ENCODE measurements around the gene GHRL. TPM values are rescaled to one million over a fixed set of nuclear protein-coding genes. Genes with fewer than 3 reads are reported as not detected.

GHRL gene
- polyA plus RNA-seq (ENCODE audit: insufficient read length in 4 of 4): 1 to 10 TPM; 2.7 to 3.9 (median 3.3) TPM

DNA sequence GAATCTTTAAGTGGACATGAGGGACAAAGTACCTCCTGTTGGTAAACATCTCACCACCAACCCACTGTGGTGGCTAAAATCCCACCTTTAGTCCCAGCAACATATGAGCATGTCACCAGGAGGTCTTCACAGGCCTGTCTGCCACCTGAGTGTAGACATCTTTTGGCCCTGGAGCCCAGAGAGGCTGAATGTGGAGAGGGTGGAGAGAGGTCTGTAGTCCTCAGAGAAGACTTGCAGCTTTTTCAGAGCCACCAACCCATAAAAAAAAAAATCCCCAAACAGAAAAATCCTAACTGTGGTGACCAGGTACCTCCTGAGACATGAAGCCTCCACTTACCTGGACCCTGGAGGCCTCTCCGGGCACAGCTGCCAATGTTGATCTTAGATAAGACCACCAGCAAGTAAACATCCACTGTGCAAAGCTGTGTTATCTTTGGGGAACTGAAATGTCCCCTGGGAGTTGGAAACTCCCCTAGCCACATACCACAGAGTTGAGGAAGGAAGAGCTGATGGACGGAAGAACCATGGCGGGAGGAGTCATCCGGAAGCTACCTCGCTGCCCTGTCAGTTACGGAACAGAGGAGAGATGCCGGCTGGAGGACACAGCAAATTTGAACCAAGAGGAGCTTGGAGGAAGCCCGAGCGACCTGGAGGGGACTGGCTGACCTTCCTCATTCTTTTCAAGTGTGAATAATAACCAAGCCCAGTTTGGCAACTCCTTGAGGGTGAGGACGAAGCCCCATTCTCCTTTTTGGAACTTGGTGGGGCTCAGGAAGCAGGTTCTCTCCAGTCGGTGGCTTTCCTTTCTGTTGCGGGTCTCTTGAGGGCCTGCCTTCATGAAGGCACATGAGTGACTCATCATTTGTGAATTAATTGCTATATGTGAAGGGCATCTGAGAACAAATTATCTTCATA lies at the start of gene GHRL:
GHRL (minus strand) TSS at position 443 of the 915 bp plus-strand sequence. CDS start 2,767 bp downstream, outside the sequence.
- no peak for DNase-seq (ENCODE audit: low read depth in 4 of 4, low spot score in 2 of 4)

- no peak for DNase-seq (ENCODE audit: low read depth in 4 of 4, low spot score in 2 of 4)
These were observed 49.2 kb upstream of the GHRL start for GRCh38 chr3:10341901-10342398.

- no peak for DNase-seq (ENCODE audit: low read depth in 4 of 4, low spot score in 2 of 4)
These were observed 47.7 kb upstream of the GHRL start for GRCh38 chr3:10340476-10340875.

GRCh38 chr3:10340046-10340445 lies 47.3 kb upstream of the GHRL start:
- no peak for DNase-seq (ENCODE audit: low read depth in 4 of 4, low spot score in 2 of 4)

- no peak for DNase-seq (ENCODE audit: low read depth in 4 of 4, low spot score in 2 of 4)
These were observed 46.7 kb upstream of the GHRL start for GRCh38 chr3:10339376-10339955.

GRCh38 chr3:10338591-10339353 lies 46.0 kb upstream of the GHRL start:
- DNase-seq (ENCODE audit: low read depth in 4 of 4, low spot score in 2 of 4): no peak

GRCh38 chr3:10338164-10338470 lies 45.4 kb upstream of the GHRL start:
- DNase-seq (ENCODE audit: low read depth in 4 of 4, low spot score in 2 of 4): no peak

DNA sequence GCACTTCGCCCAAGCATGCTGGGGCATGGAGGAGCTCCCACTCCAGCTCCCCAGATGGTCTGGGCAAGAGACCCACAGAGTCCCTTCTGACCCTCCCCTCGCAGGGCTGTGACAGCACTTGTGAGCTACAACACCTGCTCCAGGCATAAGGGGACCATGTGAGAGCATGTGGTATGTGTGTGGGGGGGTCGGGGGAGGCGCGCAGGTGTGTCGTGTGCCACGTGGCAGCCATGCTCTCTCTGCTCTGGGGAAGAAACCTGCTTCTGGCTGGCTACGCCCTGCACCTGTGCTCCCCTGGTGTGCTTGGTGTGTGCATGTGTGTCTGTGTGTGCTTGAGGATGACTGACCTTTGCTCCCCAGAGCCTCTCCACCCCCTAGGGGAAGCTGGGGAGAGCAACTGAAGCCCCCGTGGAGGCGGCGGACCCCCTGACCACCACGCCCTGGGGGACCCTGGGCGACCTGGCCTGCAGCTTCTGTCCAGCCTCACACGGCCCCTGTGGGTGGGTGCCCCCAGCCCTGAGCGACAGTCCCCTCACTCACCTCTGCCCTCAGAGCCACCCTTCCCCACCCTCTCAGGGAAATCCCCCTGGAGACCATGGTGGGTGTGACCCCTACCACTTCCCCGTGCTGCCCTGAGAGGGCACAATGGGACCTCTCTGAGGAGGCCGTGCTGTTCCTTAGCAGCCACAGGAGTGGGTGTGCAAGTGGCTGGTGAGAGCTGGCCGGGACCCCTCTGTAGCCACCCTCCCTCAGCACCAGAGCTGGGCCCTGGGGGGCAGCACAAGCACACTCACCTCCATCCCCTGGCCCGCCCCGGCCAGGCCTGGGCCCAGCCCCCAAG lies 44.8 kb upstream of the GHRL start:
- DNase-seq (ENCODE audit: low read depth in 4 of 4, low spot score in 2 of 4): no peak

DNA sequence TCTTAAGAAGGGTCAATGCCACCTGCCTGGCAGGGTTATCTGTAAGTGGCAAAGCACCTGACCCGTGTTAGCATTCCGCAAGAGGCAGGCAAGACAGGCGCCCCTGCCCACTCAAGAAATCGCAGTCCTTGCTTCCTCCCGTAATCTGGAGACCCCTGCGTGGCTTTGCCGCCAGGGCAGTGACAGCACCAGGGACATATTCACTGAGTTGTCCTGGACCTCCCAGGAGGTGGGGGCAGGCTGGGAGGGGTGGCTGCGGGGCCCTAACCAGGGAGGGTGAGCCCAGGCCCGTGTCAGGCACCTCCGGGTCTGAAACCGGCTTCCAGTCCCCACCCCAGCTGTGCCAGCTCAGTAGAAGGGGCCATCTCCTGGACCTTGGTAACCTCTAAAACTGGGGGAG lies 44.0 kb upstream of the GHRL start:
- no peak for DNase-seq (ENCODE audit: low read depth in 4 of 4, low spot score in 2 of 4)

- no peak for DNase-seq (ENCODE audit: low read depth in 4 of 4, low spot score in 2 of 4)
These were observed 43.3 kb upstream of the GHRL start for GRCh38 chr3:10335871-10336622.

- no peak for DNase-seq (ENCODE audit: low read depth in 4 of 4, low spot score in 2 of 4)
These were observed 42.5 kb upstream of the GHRL start for GRCh38 chr3:10335190-10335738.

GRCh38 chr3:10334459-10334858 lies 41.7 kb upstream of the GHRL start:
- no peak for DNase-seq (ENCODE audit: low read depth in 4 of 4, low spot score in 2 of 4)

- DNase-seq (ENCODE audit: low read depth in 4 of 4, low spot score in 2 of 4): no peak
These were observed 41.3 kb upstream of the GHRL start for GRCh38 chr3:10334042-10334441.

DNA sequence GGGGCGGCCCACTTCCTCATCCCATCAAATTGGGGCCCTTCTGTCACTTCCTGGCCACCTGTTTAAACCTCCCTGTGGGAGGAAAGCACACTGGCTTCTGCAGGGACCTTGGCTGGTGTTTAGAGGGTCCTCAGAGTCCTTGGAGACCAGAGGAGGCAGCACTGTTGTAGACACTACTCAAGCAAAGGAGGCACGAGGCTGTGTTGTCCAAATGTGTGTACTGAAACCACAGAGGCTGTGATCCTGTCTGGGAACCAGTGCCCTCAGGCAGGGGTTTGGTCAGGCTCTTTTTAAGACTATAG lies 40.6 kb upstream of the GHRL start:
- no peak for DNase-seq (ENCODE audit: low read depth in 4 of 4, low spot score in 2 of 4)

GRCh38 chr3:10332481-10333348 lies 40.0 kb upstream of the GHRL start:
- DNase-seq (ENCODE audit: low read depth in 4 of 4, low spot score in 2 of 4): no peak

- no peak for DNase-seq (ENCODE audit: low read depth in 4 of 4, low spot score in 2 of 4)
These were observed 38.6 kb upstream of the GHRL start for GRCh38 chr3:10331320-10331719.

- no peak for DNase-seq (ENCODE audit: low read depth in 4 of 4, low spot score in 2 of 4)
These were observed 37.6 kb upstream of the GHRL start for GRCh38 chr3:10330319-10330718.

DNA sequence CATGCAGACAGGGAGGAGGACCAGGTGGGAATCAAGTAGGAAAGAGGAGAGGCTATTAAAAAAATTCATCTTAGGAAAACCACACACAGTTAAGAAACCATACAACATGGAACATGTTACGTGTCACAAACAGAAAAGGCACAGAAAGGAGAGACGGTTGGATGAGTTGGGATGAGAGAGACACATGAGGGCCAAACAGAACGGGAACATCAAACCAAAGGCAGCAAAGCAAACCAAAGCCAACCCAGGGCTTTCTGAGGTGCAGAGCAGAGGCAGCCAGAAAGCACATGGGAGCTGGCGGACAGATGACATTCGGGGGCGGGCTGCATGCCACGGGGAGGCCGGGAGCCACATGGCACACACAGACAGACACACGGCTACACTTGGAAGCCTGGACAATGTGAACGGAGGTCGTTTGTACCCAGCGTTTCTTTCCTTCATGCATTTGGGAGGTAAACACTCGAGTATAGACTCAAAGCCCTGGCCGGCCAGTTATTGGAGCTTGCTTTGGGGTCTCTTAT lies 36.8 kb upstream of the GHRL start:
- DNase-seq (ENCODE audit: low read depth in 4 of 4, low spot score in 2 of 4): no peak

All from left renal cortex interstitium (tissue), 4 donors.